ENCODE measurements around the gene ZNF433.
A peak's percentile ranks its signal among the peaks of the same experiment; 100 is the strongest.

ZNF433 gene

DNA sequence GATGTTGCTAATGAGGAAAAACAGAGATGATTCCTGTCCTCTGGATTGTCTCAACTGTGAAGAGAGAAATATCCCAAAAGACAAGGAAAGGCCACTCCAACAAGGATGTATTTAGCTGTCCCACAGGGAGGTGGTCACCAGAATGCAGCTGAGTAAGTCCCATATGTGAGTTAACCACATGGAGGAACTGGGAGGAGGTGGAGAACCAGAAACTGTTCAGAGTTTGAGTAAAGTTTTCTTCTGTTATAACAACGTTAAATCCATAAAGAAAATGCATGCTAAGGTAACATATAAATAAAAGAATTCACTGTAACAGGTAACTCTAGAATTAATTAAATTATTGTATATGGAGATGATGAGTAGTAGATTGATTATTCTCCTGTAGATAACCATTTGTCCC lies 65.3 kb downstream of the ZNF433 start:
- no peak overlapping the region for H3K4me3 ChIP-seq (ENCODE audit: low read depth, low read length)
- TF ChIP-seq CTCF (IDR thresholded peaks at IDR 0.05; ENCODE audit: low read depth, low read length), result no peak

DNA sequence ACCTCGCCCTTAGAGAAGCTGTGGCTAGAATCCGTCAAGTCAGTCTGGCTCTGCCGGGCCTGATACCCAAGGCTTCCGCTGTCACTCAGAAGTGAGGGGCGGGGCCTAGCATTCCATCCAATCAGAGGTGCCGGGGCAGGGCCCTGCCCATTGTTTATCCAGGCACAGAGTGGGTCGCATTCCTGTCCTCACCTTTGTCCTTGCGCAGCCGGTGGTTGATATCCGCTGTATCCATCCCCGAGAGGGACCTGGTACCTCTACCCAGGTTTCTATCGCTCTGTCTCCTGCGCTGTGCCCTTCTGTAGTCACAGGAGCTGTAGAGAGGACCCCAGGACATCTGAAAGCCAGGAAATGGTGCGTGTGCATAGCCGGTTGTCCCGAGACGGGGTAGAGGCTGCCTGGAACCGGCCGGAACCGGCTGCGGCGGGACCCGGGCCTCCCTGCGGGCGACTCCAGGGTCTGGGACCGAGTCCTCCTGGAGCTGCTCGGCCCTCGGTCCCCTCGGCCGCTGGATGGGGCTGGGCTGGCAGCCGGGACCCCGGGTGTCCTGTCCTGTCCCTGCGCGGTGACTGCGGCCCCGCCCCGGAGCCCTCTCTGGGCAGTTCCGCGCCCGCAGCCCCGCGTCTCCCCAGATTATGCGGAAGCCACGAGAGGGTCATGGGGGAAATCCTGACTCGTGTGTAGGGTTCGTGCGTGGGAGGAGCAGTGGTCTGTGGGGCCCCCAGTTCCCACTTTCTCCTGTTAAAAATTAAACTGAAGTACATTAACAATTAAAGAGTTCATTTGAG lies 70.4 kb downstream of the ZNF433 start, which contains the start of gene ZNF763:
Gene ZNF763 (plus strand): TSS at position 183 of the 788 bp plus-strand sequence. CDS start 169 bp downstream, at position 352.
- no peak for TF ChIP-seq CTCF (IDR thresholded peaks at IDR 0.05; ENCODE audit: low read depth, low read length)
- H3K4me3 ChIP-seq (ENCODE audit: low read depth, low read length), result peak within 1 kb of the TSS; percentile 81
